OCI-LY3 (cell line): ENCODE measurements around the gene PHF21B.

Experiments used
- CTCF ChIP-seq: fragments of 200-600, 300-600 bp; sonication (generic); IDR thresholded peaks from 2 replicates; pipeline ENCODE4 v1.5.1; 2014; ENCODE audit warnings: antibody characterized with exemption, low read length, low read depth
- EZH2phosphoT487 ChIP-seq: fragments of 200-600 bp; shearing (Covaris generic); IDR thresholded peaks from 2 replicates; pipeline ENCODE4 v1.6.1; 2018; ENCODE audit warnings: antibody characterized with exemption, mixed run types, low read depth

DNA sequence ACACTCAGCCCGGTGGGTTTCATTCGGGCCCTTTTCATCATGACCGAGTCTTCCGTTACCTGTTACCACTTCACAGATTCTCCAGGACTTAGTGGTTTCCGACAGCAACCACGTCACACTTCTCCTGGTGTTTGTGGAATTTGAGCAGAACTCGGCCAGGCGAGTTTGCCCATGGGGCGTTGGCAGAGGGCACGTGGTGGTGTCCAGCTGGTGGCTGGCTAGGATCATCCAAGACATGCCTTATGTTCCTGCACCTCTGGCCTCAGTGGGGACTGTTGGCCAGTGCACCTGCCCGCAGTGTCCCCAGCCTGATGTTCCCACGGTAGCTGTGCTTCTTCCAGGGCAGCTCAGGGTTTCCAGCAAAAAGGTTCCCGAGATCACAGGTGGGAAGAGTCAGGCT is 170.1 kb downstream of the PHF21B start:
- no peak for TF ChIP-seq CTCF
- no peak for TF ChIP-seq EZH2phosphoT487
